GM21786 (cell line): ENCODE results near the gene MYB.

ENCODE experiments used
- ATAC-seq: cut with Tn5 transposase; IDR thresholded peaks from one replicate; pipeline ENCODE4 v1.9.1; 2021; ENCODE audit not compliant: unreplicated experiment

MYB gene

GRCh38 chr6:135215563-135215962 lies 34.5 kb downstream of the MYB start:
- no peak for ATAC-seq

GRCh38 chr6:135217663-135218062 lies 36.6 kb downstream of the MYB start:
- ATAC-seq, result no peak

GRCh38 chr6:135219346-135219745 lies 38.2 kb downstream of the MYB start:
- no peak for ATAC-seq

- no peak for ATAC-seq
Measured at GRCh38 chr6:135221042-135221441, 39.9 kb downstream of the MYB start.

GRCh38 chr6:135221505-135221904 lies 40.4 kb downstream of the MYB start:
- no peak for ATAC-seq

DNA sequence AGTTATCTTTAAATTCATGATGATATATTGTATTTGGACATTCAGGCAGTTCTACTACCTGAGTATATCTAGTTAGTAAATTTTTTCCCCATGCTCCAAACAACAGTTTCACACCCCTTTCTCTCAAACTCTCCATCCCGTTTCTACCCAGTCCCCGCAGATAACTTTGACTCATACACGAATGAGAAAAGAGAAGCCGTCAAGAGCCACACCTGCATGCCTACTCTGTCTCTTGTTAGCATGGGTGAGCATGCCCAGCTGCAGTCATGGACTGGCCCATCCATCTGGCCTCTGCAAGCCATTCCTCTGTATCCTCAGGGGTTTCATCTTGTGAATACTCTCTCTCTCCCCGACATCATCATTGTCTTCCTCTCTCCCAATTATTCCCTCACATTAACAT lies 41.5 kb downstream of the MYB start:
- no peak for ATAC-seq

DNA sequence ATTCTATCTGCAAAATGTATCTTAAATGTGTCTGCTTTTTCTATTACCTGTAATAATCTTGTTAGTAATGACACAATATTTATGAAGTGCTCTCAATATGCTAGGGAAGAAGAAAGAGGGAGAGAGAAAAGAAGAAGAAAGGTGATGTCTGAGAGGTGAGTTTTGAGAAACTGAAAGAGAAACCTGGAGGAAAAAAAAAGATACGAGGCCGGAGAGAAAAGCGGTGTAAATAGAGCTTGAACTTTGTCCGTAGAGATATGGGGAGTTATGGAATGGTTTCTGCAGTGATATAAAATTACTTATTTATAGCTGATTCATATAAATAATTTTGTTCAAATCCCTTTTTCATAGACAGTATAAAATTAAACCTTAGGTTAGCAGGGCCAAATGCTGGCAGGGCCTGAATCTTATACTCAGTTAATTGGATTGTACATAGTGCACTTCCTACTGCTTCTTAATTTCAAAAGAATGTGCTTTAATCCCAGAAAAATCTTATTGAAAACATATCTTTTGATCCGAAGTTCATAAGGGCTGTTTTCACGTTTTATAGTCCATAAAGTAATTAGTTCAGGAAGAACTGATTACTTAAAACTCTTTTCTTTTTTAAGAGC lies 43.0 kb downstream of the MYB start:
- no peak for ATAC-seq

GRCh38 chr6:135225911-135226310 lies 44.8 kb downstream of the MYB start:
- no peak for ATAC-seq

DNA sequence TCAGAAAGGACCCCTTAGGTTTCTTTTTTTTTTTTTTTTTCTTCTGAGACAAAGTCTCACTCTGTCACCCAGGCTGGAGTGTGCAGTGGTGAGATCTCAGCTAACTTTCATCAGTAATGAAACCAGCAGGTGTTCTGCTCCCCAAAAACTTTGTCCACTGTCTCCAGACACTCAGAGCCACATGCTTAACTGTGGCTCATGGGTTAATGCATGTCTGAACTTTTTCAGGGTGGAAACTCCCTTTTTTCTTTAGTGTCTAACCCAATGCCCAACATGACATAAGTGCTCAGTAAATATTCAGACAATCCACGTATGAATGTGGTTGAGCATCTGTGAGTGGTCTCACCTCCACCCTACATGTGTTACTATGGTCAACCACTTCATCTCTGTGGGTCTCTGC lies 45.4 kb downstream of the MYB start:
- peak; percentile 69 for ATAC-seq

GRCh38 chr6:135227349-135227748 lies 46.2 kb downstream of the MYB start:
- no peak for ATAC-seq

GRCh38 chr6:135227758-135228157 lies 46.6 kb downstream of the MYB start:
- ATAC-seq, result no peak

DNA sequence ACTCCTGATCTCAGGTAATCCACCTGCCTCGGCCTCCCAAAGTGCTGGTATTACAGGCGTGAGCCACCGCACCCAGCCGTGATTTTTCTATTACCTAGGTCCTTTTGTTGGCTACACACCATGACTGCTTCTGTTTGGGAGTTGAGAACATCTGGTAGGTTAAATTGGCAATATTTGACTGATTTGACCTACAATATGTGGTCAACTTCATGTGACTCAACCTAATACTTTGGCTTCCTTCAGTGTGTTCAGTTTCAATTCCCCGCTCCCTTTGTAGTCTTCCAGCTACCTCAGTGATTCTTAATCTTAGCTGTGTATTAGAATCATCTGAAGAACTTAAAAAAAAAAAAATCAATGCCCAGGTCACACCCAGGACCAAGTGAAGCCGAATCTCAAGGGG lies 47.4 kb downstream of the MYB start:
- no peak for ATAC-seq

DNA sequence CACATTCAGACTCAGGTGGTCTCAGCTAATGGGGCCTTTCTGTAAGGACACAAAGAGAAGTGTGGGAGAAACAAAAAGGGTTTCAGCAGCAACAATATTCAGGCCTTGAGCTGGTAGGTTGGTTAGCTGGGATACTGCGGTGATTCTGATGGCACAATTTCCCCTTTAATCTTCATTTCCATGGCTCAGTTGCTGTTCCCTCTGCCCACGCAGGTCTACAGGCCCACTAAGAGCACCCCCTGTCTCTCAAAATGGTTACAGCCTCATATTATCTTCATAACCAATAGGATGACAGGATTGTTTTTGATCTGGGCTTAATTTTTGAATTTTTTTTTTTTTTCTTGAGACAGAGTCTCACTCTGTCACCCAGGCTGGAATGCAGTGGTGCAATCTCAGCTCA lies 48.9 kb downstream of the MYB start:
- ATAC-seq, result no peak

GRCh38 chr6:135230711-135231468 lies 49.8 kb downstream of the MYB start:
- ATAC-seq, result no peak

GRCh38 chr6:135231469-135231844 lies 50.3 kb downstream of the MYB start:
- ATAC-seq, result peak; percentile 56

DNA sequence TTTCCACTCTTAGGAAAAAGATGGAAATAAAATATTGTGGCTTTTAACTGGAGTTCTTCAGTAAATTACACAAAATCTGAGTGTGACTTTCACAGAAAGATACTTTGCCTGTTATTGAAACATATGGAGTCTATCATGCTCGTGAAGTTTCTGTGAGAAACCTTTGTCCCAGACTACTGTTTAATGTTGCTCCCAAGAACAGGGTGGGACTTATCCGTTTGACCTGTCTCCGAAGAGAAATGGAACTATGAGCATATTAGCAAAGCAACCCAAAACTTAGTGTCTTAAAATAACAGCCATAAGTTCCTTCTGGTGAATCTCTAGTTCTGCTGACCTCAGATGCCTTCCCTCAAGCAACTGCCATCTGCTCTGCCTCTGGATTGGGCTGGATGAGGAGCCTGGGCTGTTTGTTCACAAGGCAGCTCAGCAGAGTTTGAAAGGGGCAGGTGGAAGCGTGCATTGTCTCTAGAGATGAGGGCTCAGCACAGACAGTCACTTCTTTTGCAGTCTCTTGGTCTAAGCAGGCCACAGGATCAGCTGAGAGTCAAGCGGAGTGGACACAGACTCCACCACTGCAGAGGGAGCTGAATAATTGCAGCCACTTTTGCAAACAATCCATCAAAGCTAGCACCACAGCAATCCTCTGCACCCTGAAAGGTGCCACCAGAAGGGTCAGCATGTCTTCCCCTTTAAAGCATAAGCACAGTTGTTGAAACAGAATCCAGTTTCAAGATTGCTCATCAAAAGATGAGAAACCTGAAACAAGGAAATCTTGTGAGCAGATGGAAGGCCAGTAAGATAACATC lies 52.8 kb downstream of the MYB start:
- peak; percentile 66 for ATAC-seq

DNA sequence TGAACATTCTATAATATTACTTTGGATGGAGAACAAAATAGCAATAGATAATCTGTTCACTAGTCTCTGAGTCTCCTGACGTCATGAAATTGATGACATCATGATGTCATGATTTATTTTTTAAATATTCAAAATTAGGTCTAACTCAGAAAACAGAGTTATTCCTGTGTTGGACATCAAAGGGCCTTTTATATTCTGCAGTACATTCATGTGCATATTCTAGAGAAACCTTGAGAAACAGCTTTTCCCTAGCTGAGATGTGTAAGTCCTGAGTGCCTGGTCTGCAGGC lies 53.3 kb downstream of the MYB start:
- no peak for ATAC-seq

DNA sequence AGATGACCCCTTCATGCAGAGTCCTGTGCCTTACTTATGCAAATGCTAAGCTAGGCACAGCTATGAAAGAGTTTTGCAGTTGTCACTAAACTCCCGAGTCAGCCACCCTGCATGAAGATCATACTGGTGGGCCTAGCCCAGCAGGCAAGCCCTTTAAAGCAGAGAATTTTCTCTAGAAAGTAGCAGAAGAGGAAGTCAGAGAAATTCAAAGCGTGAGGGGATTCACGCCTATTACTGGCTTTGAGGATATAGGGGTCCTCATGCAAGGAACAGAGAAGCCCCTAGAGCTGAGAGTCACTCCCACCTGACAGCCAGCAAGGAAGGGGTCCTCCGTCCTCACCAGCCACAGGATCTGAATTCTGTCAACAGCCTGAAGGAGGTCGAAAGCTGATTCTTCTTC lies 54.6 kb downstream of the MYB start:
- ATAC-seq, result no peak

GRCh38 chr6:135236319-135236718 lies 55.2 kb downstream of the MYB start:
- no peak for ATAC-seq

DNA sequence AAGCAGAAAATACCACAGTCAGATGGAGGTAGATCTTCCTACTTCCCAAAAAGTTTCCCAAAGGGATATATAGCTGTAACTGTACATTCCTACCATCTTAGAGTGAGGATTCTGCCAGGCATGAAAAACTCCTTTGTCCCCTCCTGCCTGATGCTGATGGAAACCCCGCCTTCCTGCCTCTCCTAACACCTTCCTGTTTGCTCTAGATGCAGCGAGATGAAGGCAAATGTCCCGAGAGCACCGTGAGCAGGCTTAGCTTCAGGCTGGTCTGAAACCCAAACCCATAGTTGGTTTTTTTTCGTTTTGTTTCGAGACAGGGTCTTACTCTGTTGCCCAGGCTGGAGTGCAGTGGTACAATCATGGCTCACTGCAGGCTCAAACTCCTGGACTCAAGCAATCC lies 55.6 kb downstream of the MYB start:
- no peak for ATAC-seq

DNA sequence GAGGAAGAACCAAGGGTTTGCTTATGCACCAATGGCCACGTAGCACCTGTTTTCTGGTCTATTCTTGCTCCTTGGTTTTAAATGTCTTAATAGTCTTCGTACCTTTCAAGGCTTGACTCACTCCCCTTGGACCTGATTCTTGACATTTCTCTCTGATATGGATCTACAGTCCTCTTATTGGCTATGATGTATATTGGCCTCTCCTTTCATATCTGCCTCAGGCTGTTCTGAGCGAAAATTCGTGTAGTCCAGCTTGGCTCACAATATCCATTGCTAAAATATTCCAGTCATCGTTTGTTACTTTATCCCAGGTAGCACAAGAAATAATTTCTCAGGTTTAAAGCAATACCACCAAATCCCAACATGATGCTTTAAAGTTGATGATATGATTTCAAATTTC lies 59.6 kb downstream of the MYB start:
- no peak for ATAC-seq
